Neural cell (in vitro differentiated cells): Measurements from ENCODE around the gene FKBP10. TPM values are rescaled to one million over a fixed set of nuclear protein-coding genes. Genes with fewer than 3 reads are reported as not detected.
A peak's percentile ranks its signal among the peaks of the same experiment; 100 is the strongest.

Experiments
- H2AFZ ChIP-seq: fragments of 200-600, 300-800 bp; sonication (generic), shearing (Covaris generic); 2 replicates; pipeline ENCODE4 v1.6.0; 2014; ENCODE audit warnings: low read depth, mild to moderate bottlenecking, antibody characterized with exemption, low read length, moderate library complexity
- H3F3A ChIP-seq: fragments of 200-600 bp; shearing (Covaris generic); 2 replicates; pipeline ENCODE4 v1.6.1; 2016; ENCODE audit warnings: mild to moderate bottlenecking, moderate library complexity, mixed read lengths, antibody characterized with exemption, low read length; ENCODE audit not compliant: insufficient read depth, poor library complexity, severe bottlenecking
- H3K27ac ChIP-seq: fragments of 200-600, 300-800 bp; sonication (generic), shearing (Covaris generic); 2 replicates; pipeline ENCODE4 v1.5.1; 2014; ENCODE audit warnings: mild to moderate bottlenecking, low read length, moderate library complexity
- H3K27me3 ChIP-seq: fragments of 300-800, 200-600 bp; sonication (generic), shearing (Covaris generic); 2 replicates; pipeline ENCODE4 v1.6.0; 2014; ENCODE audit warnings: mild to moderate bottlenecking, low read depth, low read length, moderate library complexity; ENCODE audit not compliant: insufficient read depth
- H3K36me3 ChIP-seq: fragments of 300-800, 200-600 bp; sonication (generic), shearing (Covaris generic); 2 replicates; pipeline ENCODE4 v1.5.1; 2014; ENCODE audit warnings: mild to moderate bottlenecking, antibody characterized with exemption, low read length, moderate library complexity; ENCODE audit not compliant: insufficient read depth
- H3K4me2 ChIP-seq: fragments of 300-800, 200-600 bp; sonication (generic), shearing (Covaris generic); 2 replicates; pipeline ENCODE4 v1.6.0; 2014; ENCODE audit warnings: mild to moderate bottlenecking, low read length
- H3K4me3 ChIP-seq: fragments of 300-800, 200-600 bp; sonication (generic), shearing (Covaris generic); 2 replicates; pipeline ENCODE4 v1.5.1; 2014; ENCODE audit warnings: mild to moderate bottlenecking, low read length, moderate library complexity
- H3K79me2 ChIP-seq: fragments of 200-600 bp; shearing (Covaris generic); replicated peaks from 2 replicates; pipeline ENCODE4 v1.6.0; 2014; ENCODE audit warnings: mild to moderate bottlenecking, low read length, moderate library complexity; ENCODE audit not compliant: insufficient read depth
- H3K9ac ChIP-seq: fragments of 300-800, 200-600 bp; sonication (generic), shearing (Covaris generic); 2 replicates; pipeline ENCODE4 v1.6.1; 2016; ENCODE audit warnings: mild to moderate bottlenecking, low read length, mixed read lengths
- H3K9me2 ChIP-seq: fragments of 200-600 bp; shearing (Covaris generic); 2 replicates; pipeline ENCODE4 v1.6.1; 2016; ENCODE audit warnings: mild to moderate bottlenecking, low read length, mixed read lengths; ENCODE audit not compliant: insufficient read depth
- H3K9me3 ChIP-seq: fragments of 200-600, 300-800 bp; sonication (generic), shearing (Covaris generic); 2 replicates; pipeline ENCODE4 v1.6.1; 2016; ENCODE audit warnings: mild to moderate bottlenecking, mixed run types, low read length, moderate library complexity, mixed read lengths
- H4K20me1 ChIP-seq: fragments of 200-600 bp; shearing (Covaris generic); 2 replicates; pipeline ENCODE4 v1.6.1; 2016; ENCODE audit warnings: mild to moderate bottlenecking, mixed run types; ENCODE audit not compliant: insufficient read depth
- EP300 ChIP-seq: fragments of 450-650 bp; conservative IDR thresholded peaks from 2 replicates; pipeline ENCODE4 v1.6.1; 2014; ENCODE audit warnings: antibody characterized with exemption, mild to moderate bottlenecking, moderate library complexity; ENCODE audit not compliant: poor library complexity, severe bottlenecking
- EZH2 ChIP-seq: fragments of 200-600, 300-800 bp; shearing (Covaris generic), sonication (generic); IDR thresholded peaks from 2 replicates; pipeline ENCODE4 v1.6.1; 2014; ENCODE audit warnings: antibody characterized with exemption, low read length, borderline replicate concordance, mild to moderate bottlenecking; ENCODE audit not compliant: insufficient read depth, poor library complexity, severe bottlenecking
- MXI1 ChIP-seq: fragments of 450-650 bp; conservative IDR thresholded peaks from 2 replicates; pipeline ENCODE4 v1.6.1; 2014; ENCODE audit warnings: antibody characterized with exemption, mild to moderate bottlenecking; ENCODE audit not compliant: poor library complexity, severe bottlenecking
- POLR2AphosphoS5 ChIP-seq: IDR thresholded peaks from 2 replicates; pipeline ENCODE4 v1.6.1; 2012
- RAD21 ChIP-seq: fragments of 450-650 bp; conservative IDR thresholded peaks from 2 replicates; pipeline ENCODE4 v1.6.1; 2014; ENCODE audit warnings: antibody characterized with exemption, mild to moderate bottlenecking, moderate library complexity
- SMC3 ChIP-seq: fragments of 450-650 bp; conservative IDR thresholded peaks from 2 replicates; pipeline ENCODE4 v1.6.1; 2014; ENCODE audit warnings: antibody characterized with exemption, mild to moderate bottlenecking, moderate library complexity; ENCODE audit not compliant: poor library complexity
- TAF1 ChIP-seq: IDR thresholded peaks from 2 replicates; pipeline ENCODE4 v1.6.1; 2012; ENCODE audit warnings: low read depth
- polyA plus RNA-seq: library from polyadenylated mRNA; depleted of rRNA; stranded (reverse); fragments of >200 nt; gene quantifications from 2 replicates; pipeline ENCODE4 v1.2.3, GENCODE V29; 2014
- TF ChIP-seq, protein P1 (sequence below): fragments of 450-650 bp; IDR thresholded peaks from 2 replicates; pipeline ENCODE4 v1.5.1; 2014; ENCODE audit warnings: antibody characterized with exemption, mild to moderate bottlenecking, moderate library complexity; ENCODE audit not compliant: poor library complexity, severe bottlenecking
- TF ChIP-seq, protein P2 (sequence below): IDR thresholded peaks from 2 replicates; pipeline ENCODE4 v1.6.1; 2012; ENCODE audit warnings: borderline replicate concordance

FKBP10 gene
- polyA plus RNA-seq, 1 donor from 2014 or later, result 3.5 TPM

DNA sequence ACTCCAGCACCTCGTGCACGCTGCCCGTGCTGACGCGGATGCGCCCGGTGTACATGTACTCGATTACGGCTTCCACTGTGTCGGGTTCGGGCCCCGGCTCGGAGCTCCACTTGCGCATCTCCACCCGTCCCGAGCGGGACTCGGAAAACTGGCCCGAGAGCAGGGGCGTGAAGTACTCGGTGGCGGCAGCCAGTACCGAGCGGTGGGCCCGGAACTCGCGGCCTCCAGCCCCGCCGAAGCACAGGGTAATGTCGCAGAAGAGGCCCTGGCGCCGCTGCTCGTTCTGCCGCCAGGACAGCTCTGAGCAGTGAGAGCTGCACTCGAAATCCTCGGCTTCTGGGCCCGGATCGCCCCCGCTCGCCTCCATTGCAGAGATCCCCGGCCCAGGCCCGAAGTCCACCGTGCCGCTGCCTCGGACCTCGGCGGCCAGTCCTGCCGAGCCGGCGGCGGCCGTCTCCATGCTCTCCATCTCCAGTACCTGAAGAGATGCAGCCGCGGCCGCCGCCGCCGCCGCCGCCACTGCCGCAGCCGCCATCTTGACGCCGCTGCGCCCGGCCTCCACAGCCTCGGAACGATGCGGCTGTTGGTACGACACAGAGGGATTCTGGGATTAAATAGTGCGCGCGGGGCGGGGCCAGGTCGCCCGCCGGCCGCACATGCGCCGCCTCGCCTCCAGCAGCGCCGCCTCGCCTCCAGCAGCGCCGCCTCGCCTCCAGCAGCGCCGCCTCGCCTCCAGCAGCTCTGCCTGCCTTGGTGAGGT lies 52.2 kb downstream of the FKBP10 start, which contains the start of gene KLHL11:
TSS of gene KLHL11 (minus strand) at position 588 of the 760 bp plus-strand sequence. CDS start at position 535, 53 bp downstream.
- peak within 1 kb of the TSS; percentile 96 for H2AFZ ChIP-seq
- H3K27me3 ChIP-seq, result no peaks in the 10 kb centered on the region
- peak within 1 kb of the TSS; percentile 96 for H3K27ac ChIP-seq
- no peaks in the 10 kb centered on the region for H3F3A ChIP-seq
- TF ChIP-seq EP300 (peak; percentile 57), POLR2AphosphoS5 (peak; percentile 98), MXI1 (peak; percentile 51), EZH2 (no peak), SMC3 (peak; percentile 30), TAF1 (peak; percentile 94), RAD21 (peak; percentile 19)
- TF ChIP-seq, protein P1, sequence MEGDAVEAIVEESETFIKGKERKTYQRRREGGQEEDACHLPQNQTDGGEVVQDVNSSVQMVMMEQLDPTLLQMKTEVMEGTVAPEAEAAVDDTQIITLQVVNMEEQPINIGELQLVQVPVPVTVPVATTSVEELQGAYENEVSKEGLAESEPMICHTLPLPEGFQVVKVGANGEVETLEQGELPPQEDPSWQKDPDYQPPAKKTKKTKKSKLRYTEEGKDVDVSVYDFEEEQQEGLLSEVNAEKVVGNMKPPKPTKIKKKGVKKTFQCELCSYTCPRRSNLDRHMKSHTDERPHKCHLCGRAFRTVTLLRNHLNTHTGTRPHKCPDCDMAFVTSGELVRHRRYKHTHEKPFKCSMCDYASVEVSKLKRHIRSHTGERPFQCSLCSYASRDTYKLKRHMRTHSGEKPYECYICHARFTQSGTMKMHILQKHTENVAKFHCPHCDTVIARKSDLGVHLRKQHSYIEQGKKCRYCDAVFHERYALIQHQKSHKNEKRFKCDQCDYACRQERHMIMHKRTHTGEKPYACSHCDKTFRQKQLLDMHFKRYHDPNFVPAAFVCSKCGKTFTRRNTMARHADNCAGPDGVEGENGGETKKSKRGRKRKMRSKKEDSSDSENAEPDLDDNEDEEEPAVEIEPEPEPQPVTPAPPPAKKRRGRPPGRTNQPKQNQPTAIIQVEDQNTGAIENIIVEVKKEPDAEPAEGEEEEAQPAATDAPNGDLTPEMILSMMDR, result no peak
- TF ChIP-seq, protein P2, sequence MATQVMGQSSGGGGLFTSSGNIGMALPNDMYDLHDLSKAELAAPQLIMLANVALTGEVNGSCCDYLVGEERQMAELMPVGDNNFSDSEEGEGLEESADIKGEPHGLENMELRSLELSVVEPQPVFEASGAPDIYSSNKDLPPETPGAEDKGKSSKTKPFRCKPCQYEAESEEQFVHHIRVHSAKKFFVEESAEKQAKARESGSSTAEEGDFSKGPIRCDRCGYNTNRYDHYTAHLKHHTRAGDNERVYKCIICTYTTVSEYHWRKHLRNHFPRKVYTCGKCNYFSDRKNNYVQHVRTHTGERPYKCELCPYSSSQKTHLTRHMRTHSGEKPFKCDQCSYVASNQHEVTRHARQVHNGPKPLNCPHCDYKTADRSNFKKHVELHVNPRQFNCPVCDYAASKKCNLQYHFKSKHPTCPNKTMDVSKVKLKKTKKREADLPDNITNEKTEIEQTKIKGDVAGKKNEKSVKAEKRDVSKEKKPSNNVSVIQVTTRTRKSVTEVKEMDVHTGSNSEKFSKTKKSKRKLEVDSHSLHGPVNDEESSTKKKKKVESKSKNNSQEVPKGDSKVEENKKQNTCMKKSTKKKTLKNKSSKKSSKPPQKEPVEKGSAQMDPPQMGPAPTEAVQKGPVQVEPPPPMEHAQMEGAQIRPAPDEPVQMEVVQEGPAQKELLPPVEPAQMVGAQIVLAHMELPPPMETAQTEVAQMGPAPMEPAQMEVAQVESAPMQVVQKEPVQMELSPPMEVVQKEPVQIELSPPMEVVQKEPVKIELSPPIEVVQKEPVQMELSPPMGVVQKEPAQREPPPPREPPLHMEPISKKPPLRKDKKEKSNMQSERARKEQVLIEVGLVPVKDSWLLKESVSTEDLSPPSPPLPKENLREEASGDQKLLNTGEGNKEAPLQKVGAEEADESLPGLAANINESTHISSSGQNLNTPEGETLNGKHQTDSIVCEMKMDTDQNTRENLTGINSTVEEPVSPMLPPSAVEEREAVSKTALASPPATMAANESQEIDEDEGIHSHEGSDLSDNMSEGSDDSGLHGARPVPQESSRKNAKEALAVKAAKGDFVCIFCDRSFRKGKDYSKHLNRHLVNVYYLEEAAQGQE, result peak; percentile 95
- peaks cover 36% of the 10 kb centered on the region for H3K79me2 ChIP-seq
- H3K9me2 ChIP-seq, result no peaks in the 10 kb centered on the region
- no peaks in the 10 kb centered on the region for H4K20me1 ChIP-seq
- peak within 1 kb of the TSS; percentile 95 for H3K4me3 ChIP-seq
- H3K36me3 ChIP-seq, result no peaks in the 10 kb centered on the region
- peak within 1 kb of the TSS; percentile 71 for H3K4me2 ChIP-seq
- H3K9me3 ChIP-seq, result no peaks in the 10 kb centered on the region
- H3K9ac ChIP-seq, result peak within 1 kb of the TSS; percentile 91

DNA sequence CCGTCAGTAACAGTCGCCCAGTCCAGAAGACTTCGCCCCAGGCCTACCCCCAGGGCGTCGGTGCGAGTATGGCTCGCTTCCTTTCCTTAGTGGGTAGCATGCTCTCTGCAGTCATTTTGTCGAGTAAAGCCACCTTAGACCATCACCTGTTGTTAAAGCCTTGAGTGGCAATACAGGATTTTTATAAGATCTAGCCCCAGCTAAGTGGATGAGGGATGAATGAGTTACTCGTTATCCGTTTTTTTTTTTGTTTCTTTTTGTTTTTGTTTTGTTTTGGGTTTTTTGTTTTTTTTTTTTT lies 52.7 kb downstream of the FKBP10 start:
- Histone ChIP-seq H3K4me2 (peak overlapping the region; percentile 71), H3F3A (no peaks in the 10 kb centered on the region), H3K4me3 (peak overlapping the region; percentile 95), H3K27ac (peak overlapping the region; percentile 96), H3K36me3 (no peaks in the 10 kb centered on the region), H3K79me2 (peaks cover 32% of the 10 kb centered on the region), H4K20me1 (no peaks in the 10 kb centered on the region), H3K9me2 (no peaks in the 10 kb centered on the region), H2AFZ (no peak overlapping the region), H3K27me3 (no peaks in the 10 kb centered on the region), H3K9me3 (no peaks in the 10 kb centered on the region), H3K9ac (peak overlapping the region; percentile 91)
- TF ChIP-seq, protein P1, result peak; percentile 43
- TF ChIP-seq, protein P2, result no peak
- TF ChIP-seq TAF1 (no peak), POLR2AphosphoS5 (no peak), EZH2 (no peak), MXI1 (peak; percentile 46), RAD21 (no peak), SMC3 (no peak), EP300 (no peak)
